ENCODE measurements around the gene ARMC12.

GRCh38 chr6:35751594-35751993 is 14.8 kb downstream of the ARMC12 start:
- TF ChIP-seq ZNF274 (IDR thresholded peaks at IDR 0.05; ENCODE audit: low read depth, low read length), result no peak
- no peak for TF ChIP-seq YY1 (IDR thresholded peaks at IDR 0.05; ENCODE audit: insufficient read depth, insufficient read length)

Data from NT2/D1 (cell line).